Peyer's patch (tissue), 4 donors: ENCODE data around the gene PTPN5. TPM values are rescaled to one million over a fixed set of nuclear protein-coding genes. Genes with fewer than 3 reads are reported as not detected.

ENCODE experiments used
- DNase-seq, 3 donors: peaks; one replicate each; pipeline ENCODE4 v3.0.0-alpha.2; 2017 to 2019
- H3K27ac ChIP-seq, 4 donors: fragments of 200-600 bp; sonication (generic); one replicate each; pipeline ENCODE4 v1.5.1; 2016 to 2019
- H3K27me3 ChIP-seq, 2 donors: fragments of 200-600 bp; sonication (generic); one replicate each; pipeline ENCODE4 v1.5.1; 2019
- H3K36me3 ChIP-seq, 3 donors: fragments of 200-600 bp; sonication (generic); one replicate each; pipeline ENCODE4 v1.5.1; 2016 to 2019
- H3K4me1 ChIP-seq, 4 donors: fragments of 200-600 bp; sonication (generic); one replicate each; pipeline ENCODE4 v1.5.1; 2016 to 2019
- H3K4me3 ChIP-seq, 4 donors: fragments of 200-600 bp; sonication (generic); 1 replicate in 3 of 4; 2 replicates in 1 of 4; pipeline ENCODE4 v1.5.1; 2016 to 2019; ENCODE audit warnings: mild to moderate bottlenecking in 1 of 4
- H3K9me3 ChIP-seq, 4 donors: fragments of 200-600 bp; sonication (generic); one replicate each; pipeline ENCODE4 v1.5.1; 2016 to 2019; ENCODE audit warnings: mild to moderate bottlenecking in 1 of 4
- CTCF ChIP-seq, 6 experiments: fragments of 450-650 bp in 4 of 6; fragments of 200-600 bp in 2 of 6; sonication (generic) in 1 of 6; IDR thresholded peaks; one replicate each; pipeline ENCODE4 v1.5.1; 2017 to 2019; ENCODE audit warnings: antibody characterized with exemption in 6 of 6, mild to moderate bottlenecking in 3 of 6, moderate library complexity in 1 of 6
- POLR2A ChIP-seq, 2 donors: fragments of 450-650 bp; IDR thresholded peaks; one replicate each; pipeline ENCODE4 v1.5.1; 2017; ENCODE audit warnings: antibody characterized with exemption in 2 of 2, mild to moderate bottlenecking in 2 of 2, moderate library complexity in 2 of 2
- total RNA-seq, 4 donors: library from RNA; depleted of rRNA; stranded (reverse); fragments of >200 nt; gene quantifications; one replicate each; pipeline ENCODE4 v1.1.0, GENCODE V29; 2016

Gene PTPN5
- total RNA-seq, 4 donors from 2014 or later, result 0.76 to 1.7 TPM; not detected in 2

GRCh38 chr11:18776324-18776723 lies 15.3 kb downstream of the PTPN5 start:
- Histone ChIP-seq H3K4me1 (no peaks in the 10 kb centered on the region), H3K9me3 (no peaks in the 10 kb centered on the region), H3K36me3 (no peaks in the 10 kb centered on the region), H3K4me3 (no peak overlapping the region), H3K27ac (no peak overlapping the region), H3K27me3 (no peaks in the 10 kb centered on the region)
- no peak for DNase-seq
- TF ChIP-seq POLR2A (IDR thresholded peaks at IDR 0.05), result no peak
- no peak for TF ChIP-seq CTCF (IDR thresholded peaks at IDR 0.05)

GRCh38 chr11:18775492-18776292 lies 15.9 kb downstream of the PTPN5 start:
- no peaks in the 10 kb centered on the region for H3K36me3 ChIP-seq
- no peak overlapping the region for H3K4me3 ChIP-seq
- no peak overlapping the region for H3K27ac ChIP-seq
- DNase-seq, result peak; percentile 36 to 79 (median 73)
- TF ChIP-seq CTCF (IDR thresholded peaks at IDR 0.05) (peak in 4 of 6 experiments; percentile 51 to 65 (median 60)), POLR2A (IDR thresholded peaks at IDR 0.05) (no peak)
- no peaks in the 10 kb centered on the region for H3K27me3 ChIP-seq
- H3K9me3 ChIP-seq, result no peaks in the 10 kb centered on the region
- H3K4me1 ChIP-seq, result no peaks in the 10 kb centered on the region

GRCh38 chr11:18774801-18775200 lies 16.8 kb downstream of the PTPN5 start:
- H3K36me3 ChIP-seq, result no peaks in the 10 kb centered on the region
- H3K4me1 ChIP-seq, result no peaks in the 10 kb centered on the region
- H3K27me3 ChIP-seq, result no peaks in the 10 kb centered on the region
- no peak overlapping the region for H3K4me3 ChIP-seq
- TF ChIP-seq POLR2A (IDR thresholded peaks at IDR 0.05), result no peak
- no peak for TF ChIP-seq CTCF (IDR thresholded peaks at IDR 0.05)
- H3K27ac ChIP-seq, result no peak overlapping the region
- DNase-seq, result no peak
- no peaks in the 10 kb centered on the region for H3K9me3 ChIP-seq

GRCh38 chr11:18773681-18774080 lies 17.9 kb downstream of the PTPN5 start:
- DNase-seq, result no peak
- no peak overlapping the region for H3K4me3 ChIP-seq
- TF ChIP-seq CTCF (IDR thresholded peaks at IDR 0.05) (no peak), POLR2A (IDR thresholded peaks at IDR 0.05) (no peak)
- no peaks in the 10 kb centered on the region for H3K36me3 ChIP-seq
- H3K27ac ChIP-seq, result no peak overlapping the region
- no peaks in the 10 kb centered on the region for H3K4me1 ChIP-seq
- no peaks in the 10 kb centered on the region for H3K9me3 ChIP-seq
- H3K27me3 ChIP-seq, result no peaks in the 10 kb centered on the region

- Histone ChIP-seq H3K36me3 (no peaks in the 10 kb centered on the region), H3K4me1 (no peaks in the 10 kb centered on the region), H3K4me3 (no peak overlapping the region), H3K27ac (no peak overlapping the region), H3K27me3 (no peaks in the 10 kb centered on the region), H3K9me3 (no peaks in the 10 kb centered on the region)
- TF ChIP-seq POLR2A (IDR thresholded peaks at IDR 0.05) (no peak), CTCF (IDR thresholded peaks at IDR 0.05) (no peak)
- DNase-seq, result no peak
Observed at GRCh38 chr11:18773104-18773503, 18.5 kb downstream of the PTPN5 start.
